ENCODE results near the gene TMEM273. TPM values are rescaled to one million over a fixed set of nuclear protein-coding genes. Genes with fewer than 3 reads are reported as not detected.

TMEM273 gene
- total RNA-seq, 1 donor: not detected

- no peak for TF ChIP-seq CTCF (IDR thresholded peaks at IDR 0.05; ENCODE audit: insufficient read depth, low read depth, low read length)
- H3K4me3 ChIP-seq (ENCODE audit: low read depth, low read length): no peak overlapping the region
- no peak for DNase-seq (ENCODE audit: low read depth)
Measured at GRCh38 chr10:49183596-49184542, 4.3 kb downstream of the TMEM273 start.

DNA sequence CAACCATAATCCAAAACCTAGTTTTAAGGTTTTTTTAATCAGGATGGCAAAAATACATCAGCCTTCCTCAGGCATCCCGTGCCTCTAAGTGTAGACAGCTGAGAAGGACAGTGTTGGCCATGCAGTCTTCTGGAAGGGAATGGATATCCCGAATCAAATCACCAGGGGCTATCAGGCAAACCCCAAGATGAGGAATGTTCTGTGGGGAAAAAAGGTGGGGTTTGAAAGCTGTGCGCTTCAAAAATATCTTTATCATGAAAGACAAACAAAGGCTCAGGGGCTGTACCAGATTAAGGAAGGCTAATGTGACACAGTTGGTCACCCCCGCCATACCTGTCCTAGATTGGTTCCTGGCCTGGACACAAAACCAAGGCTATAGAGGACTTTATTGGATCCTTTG, 5.4 kb downstream of the TMEM273 start:
- no peak overlapping the region for H3K4me3 ChIP-seq (ENCODE audit: low read depth, low read length)
- no peak for TF ChIP-seq CTCF (IDR thresholded peaks at IDR 0.05; ENCODE audit: insufficient read depth, low read depth, low read length)
- no peak for DNase-seq (ENCODE audit: low read depth)

DNA sequence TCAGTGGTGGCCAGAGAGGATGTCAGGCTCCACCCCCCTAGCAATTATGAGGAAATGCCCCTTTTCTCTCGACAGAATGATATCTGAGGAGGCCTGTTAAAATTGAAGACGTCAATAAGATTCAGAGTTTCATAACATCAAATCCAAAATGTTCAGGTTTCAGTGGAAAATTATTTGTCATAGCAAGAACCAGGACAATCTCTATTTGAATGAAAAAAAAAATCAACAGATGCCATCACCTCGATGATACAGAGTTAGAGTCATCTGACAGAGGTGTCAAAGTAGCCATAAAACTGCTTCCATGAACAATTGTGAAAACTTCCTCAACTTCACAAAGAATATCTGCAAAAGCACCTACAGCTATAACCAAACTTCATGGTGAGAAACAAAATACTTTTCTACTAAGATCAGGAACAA, 7.7 kb downstream of the TMEM273 start:
- no peak for DNase-seq (ENCODE audit: low read depth)
- TF ChIP-seq CTCF (IDR thresholded peaks at IDR 0.05; ENCODE audit: insufficient read depth, low read depth, low read length): no peak
- no peak overlapping the region for H3K4me3 ChIP-seq (ENCODE audit: low read depth, low read length)

DNA sequence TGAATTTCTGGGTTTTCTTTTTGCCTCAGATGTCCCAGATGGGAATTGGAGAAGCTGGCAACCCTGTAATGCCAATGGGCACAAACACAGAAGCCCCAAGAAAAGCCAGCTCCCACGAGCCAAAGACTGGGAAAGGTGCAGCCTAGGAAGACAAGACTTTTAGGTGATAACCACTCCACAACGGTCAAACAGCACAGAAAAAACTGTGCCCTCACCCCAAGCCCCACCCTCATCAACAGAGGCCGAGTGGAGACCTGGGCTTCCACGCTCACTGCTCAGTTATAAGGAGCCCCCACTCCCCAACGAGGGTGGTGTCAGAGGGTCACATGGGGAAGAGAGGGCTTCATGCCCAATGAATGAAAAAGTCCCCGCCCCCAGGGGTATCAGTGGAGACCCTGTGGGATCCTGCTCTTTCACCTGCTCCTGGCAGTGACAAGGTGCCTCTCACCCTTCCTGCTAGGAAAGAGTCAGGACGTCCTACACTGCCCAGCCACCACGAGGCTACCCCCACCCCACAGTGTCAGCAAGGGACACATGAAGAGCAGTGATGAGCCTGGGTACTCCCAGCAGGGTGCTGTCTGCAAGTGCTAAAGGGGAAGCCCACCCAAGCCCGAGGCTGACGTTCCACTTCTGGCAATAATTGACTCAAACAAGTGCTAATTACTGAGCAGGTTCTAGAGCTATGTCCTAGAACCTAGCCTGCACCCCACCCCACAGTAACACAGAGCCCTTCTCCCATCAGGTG, 8.3 kb downstream of the TMEM273 start:
- no peak for DNase-seq (ENCODE audit: low read depth)
- TF ChIP-seq CTCF (IDR thresholded peaks at IDR 0.05; ENCODE audit: insufficient read depth, low read depth, low read length): no peak
- no peak overlapping the region for H3K4me3 ChIP-seq (ENCODE audit: low read depth, low read length)

DNA sequence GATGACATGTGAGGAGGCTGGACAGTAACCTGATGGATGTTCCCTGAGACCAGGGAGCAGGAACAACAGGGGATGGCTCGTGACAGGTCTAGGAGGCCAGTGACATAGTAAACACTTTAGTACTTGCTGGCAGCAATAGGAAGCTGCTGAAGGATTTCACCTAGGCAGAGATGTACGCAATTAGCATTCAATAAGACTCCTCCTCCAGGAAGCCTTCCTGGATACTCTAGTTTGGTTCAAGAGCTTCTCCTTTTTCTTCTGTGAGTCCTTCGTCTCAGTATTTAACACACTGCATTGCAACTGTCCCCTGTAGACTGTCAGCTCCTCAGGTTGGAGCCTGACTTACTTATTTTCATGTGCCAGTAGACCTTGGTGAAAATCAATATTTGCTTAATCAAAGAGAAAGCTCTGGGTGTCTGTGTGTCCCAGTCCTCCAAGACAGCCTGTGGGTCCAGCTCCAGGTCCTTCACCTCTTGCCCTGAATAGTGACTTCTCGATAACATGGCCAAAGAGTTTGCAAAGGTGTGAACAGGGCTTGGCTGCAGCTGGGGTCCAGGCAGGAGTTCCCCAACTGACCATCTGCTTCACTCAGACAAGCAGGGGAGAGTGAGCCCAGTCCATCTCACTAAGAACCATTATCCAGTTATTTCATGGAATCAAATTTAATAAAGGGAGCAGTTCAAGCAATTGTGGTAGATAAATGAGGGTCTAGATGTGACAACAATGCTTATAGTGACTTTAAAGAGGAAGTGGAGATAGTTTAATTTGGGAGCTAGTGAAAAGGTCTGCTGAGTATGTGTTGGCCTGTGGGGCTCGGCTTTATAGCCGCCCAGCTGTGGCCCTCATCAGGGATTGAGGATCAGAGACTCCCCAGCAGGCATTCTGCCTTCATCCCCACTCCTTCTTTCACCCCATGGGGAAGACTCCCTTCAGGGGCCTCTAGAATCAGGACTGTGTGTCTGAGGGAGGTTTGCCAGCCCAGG, 9.4 kb downstream of the TMEM273 start:
- H3K4me3 ChIP-seq (ENCODE audit: low read depth, low read length): no peak overlapping the region
- DNase-seq (ENCODE audit: low read depth): no peak
- TF ChIP-seq CTCF (IDR thresholded peaks at IDR 0.05; ENCODE audit: insufficient read depth, low read depth, low read length): no peak

Measured in fibroblast of villous mesenchyme (primary cell).